ENCODE measurements around the gene NSRP1.
"Not testable (repeated sequence)": the region's sequence is repeated elsewhere in the genome, so short reads cannot be mapped to it uniquely, and the experiment has no call there.

Gene NSRP1

DNA sequence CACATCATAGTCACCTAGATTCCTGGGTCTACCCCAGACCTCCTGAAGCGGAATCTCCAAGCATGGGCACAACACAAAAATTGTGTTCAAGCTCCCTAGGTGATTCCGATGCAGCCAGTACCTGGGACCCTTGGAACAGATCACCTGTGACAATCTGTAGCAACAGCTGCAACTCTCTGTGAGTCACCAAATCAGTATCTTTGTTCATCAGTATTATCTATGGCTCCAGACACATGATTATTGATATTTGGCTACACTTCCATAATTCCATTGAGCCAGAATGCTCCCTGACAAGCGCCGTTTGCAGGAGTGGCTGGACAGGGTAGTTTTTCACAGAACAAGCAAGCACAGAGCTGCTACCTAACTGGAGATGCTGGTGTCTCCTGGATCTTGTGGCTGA is 102.7 kb downstream of the NSRP1 start:
- Mint-ChIP-seq H3K27ac (no peak overlapping the region), H3K27me3 (no peaks in the 10 kb centered on the region), H3K36me3 (no peaks in the 10 kb centered on the region), H3K4me3 (no peak overlapping the region), H3K4me1 (no peaks in the 10 kb centered on the region), H3K9me3 (no peaks in the 10 kb centered on the region)

DNA sequence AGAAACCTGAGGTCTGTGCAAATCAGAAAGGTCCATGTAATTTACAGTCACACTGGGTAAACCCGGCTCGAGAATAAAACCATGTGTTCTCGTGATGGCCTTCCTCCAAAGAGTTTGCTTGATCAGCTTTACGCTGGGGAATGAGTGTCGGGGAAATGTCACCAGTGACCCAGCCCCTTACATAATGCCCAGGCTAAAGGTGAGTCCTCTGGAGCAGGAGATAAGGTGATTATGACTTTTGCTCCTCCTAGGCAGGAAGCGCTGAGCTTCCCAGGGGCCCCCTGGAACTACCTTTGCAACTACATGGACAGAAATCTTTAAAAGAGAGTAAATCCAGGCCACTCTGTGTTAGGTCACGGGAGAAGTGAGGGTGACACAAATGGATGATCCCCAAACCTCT is 103.2 kb downstream of the NSRP1 start:
- Mint-ChIP-seq H3K27me3 (no peaks in the 10 kb centered on the region), H3K4me1 (no peaks in the 10 kb centered on the region), H3K9me3 (no peaks in the 10 kb centered on the region), H3K36me3 (no peaks in the 10 kb centered on the region), H3K27ac (no peak overlapping the region), H3K4me3 (no peak overlapping the region)

DNA sequence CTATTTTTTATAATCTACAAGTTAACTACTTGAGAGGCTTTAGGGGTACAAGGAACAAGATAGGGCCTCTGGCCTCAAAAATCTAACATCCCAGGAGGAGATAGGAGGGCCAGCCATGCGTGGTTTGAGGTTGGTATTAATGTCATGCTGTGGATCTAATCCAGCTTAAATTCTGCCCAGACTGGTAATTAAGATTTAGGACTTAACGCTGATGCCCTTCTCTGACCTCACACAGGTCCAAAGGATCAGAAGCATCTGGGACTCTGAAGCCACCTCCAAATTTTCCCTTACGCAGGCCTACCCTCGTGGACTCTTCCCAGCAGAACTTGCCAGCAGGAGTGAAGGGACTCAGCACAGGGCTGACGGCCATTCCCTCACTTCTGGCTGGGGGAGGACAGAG is 103.8 kb downstream of the NSRP1 start:
- Mint-ChIP-seq H3K9me3 (no peaks in the 10 kb centered on the region), H3K27me3 (no peaks in the 10 kb centered on the region), H3K27ac (no peak overlapping the region), H3K4me1 (no peaks in the 10 kb centered on the region), H3K36me3 (no peaks in the 10 kb centered on the region), H3K4me3 (no peak overlapping the region)

DNA sequence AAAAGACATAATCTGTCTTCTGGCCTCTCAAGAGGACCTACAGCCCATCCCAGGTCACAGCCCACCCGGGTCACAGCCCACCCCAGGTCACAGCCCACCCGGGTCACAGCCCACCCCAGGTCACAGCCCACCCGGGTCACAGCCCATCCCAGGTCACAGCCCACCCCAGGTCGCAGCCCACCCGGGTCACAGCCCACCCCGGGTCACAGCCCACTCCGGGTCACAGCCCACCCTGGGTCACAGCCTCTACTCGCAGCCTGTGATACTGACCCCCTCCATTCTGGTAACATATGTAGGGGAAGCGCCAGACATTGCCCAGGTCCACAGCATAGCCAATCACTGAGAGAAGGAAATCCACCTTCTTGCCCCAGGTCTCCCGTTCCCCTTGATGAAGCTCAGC is 104.7 kb downstream of the NSRP1 start:
- Mint-ChIP-seq H3K27ac (no peak overlapping the region), H3K4me3 (no peak overlapping the region), H3K4me1 (no peaks in the 10 kb centered on the region), H3K9me3 (no peaks in the 10 kb centered on the region), H3K27me3 (no peaks in the 10 kb centered on the region), H3K36me3 (no peaks in the 10 kb centered on the region)

DNA sequence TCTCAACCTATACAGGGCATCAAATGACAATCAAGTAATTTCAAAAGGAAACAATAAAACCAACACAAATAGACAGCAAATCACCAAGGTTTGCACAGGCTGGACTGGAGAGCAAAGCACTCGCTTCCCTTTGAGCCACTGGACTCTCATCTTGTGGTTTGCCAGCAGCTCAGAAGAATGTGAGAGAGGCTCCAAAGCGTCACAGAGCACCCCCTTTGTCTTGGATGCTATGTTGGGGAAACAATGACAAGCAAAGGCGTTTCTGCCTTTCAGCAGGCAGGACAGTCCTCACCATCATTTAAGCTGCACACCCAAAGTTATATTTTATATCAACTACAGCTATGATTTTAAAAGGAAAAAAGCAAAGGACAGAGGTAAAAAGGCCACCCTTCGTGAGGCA is 105.6 kb downstream of the NSRP1 start:
- H3K27me3 Mint-ChIP-seq = no peaks in the 10 kb centered on the region
- no peak overlapping the region for H3K27ac Mint-ChIP-seq
- H3K9me3 Mint-ChIP-seq = no peaks in the 10 kb centered on the region
- no peaks in the 10 kb centered on the region for H3K4me1 Mint-ChIP-seq
- H3K36me3 Mint-ChIP-seq = no peaks in the 10 kb centered on the region
- no peak overlapping the region for H3K4me3 Mint-ChIP-seq

DNA sequence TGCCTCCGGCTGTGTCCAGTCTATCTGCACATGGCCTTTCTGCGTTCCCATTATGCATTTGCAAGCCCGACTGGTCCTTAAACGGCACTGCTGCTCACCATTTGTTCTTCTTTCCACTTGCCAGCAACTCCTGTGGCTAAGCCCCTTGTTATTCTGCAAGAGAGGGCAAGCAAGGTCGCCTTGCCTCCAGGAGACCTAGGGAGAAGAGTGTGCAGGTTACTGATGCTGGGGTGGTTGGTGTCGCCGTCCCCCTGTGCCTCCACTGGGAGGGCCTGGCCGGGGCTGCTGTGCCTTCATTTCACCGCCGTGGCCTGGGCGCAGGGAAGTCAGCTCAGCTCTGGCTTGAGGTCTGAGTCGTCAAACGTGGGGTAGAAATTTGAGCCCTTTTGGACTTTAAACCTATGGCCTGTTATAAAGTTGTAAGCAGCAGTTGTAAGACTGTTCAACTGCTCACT is 106.1 kb downstream of the NSRP1 start:
- Mint-ChIP-seq H3K27ac (no peak overlapping the region), H3K4me3 (no peak overlapping the region), H3K4me1 (no peaks in the 10 kb centered on the region), H3K36me3 (no peaks in the 10 kb centered on the region), H3K27me3 (no peaks in the 10 kb centered on the region), H3K9me3 (no peaks in the 10 kb centered on the region)

DNA sequence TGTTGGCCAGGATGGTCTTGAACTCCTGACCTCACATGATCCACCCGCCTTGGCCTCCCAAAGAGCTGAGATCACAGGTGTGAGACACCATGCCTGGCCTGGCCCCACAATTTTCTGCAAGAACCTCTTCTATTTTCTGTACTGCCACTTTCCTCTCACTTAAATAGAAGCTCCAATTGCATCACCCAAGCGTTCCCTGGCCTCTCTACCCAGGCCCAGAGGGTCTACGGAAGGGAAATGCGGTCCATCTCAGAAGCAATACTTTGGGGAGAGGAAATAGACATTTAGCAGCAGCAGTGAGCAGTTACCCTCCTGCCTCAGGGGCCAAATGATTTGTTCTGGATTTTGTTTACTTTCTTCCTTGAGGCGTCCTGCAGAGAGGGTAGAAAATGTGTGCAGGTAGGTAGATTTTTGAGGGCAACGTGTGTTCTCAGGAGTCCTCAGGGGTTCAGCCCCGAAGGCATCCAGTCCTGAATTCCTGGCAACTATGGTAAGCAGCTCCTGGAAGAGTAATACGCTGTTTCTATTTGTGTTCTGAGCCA is 107.9 kb downstream of the NSRP1 start:
- H3K27me3 Mint-ChIP-seq = no peaks in the 10 kb centered on the region
- H3K27ac Mint-ChIP-seq = no peak overlapping the region
- H3K4me1 Mint-ChIP-seq = no peaks in the 10 kb centered on the region
- H3K4me3 Mint-ChIP-seq = no peak overlapping the region
- no peaks in the 10 kb centered on the region for H3K36me3 Mint-ChIP-seq
- no peaks in the 10 kb centered on the region for H3K9me3 Mint-ChIP-seq

DNA sequence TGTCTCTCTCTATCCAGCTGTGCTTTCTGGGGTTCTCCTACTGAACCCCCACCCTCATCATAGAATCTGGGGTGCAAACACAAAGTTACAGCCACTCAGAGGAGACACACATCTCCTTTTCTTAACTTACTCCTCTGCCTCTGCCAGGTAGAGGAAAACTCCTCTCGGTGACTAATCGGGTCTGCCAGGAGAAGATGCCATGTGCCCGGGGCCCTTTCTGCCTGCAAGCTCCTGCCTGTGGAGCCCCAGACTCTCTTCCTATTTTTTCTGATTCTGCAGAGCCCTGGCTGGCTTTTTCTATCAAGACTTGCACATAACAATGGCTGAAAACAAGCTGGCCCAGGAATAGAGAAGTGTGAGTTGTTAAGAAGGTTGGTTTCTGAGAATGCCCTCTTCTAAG is 108.5 kb downstream of the NSRP1 start:
- Mint-ChIP-seq H3K27me3 (no peaks in the 10 kb centered on the region), H3K27ac (no peak overlapping the region), H3K9me3 (no peaks in the 10 kb centered on the region), H3K4me3 (no peak overlapping the region), H3K4me1 (no peaks in the 10 kb centered on the region), H3K36me3 (no peaks in the 10 kb centered on the region)

DNA sequence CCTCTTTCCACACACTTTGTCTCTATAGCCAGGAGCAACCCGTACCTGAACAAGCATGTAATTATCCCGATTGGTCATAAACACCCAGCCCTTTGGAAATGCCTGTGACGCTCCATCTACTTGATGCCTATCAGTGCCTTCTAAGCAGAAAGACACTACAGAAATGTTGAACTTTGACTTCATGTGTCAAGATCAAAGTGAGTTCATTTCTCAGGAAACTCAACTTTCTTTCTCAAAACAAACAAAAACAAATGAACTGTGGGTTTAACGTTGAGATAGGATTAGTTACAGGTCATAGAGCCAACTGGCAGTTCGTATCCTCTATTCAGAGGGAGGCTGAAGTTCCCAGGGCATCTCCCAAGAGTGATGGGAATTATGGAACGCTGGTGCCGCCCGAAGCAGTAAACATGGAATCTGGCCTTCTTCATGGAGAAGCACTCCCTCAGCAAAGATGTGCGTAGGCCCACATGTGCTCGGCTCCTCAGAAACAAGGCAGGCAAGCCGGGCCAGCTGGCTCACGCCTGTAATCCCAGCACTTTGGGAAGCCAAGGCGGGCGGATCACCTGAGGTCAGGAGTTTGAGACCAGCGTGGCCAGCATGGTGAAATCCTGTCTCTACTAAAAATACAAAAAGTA is 109.4 kb downstream of the NSRP1 start:
- H3K9me3 Mint-ChIP-seq = no peaks in the 10 kb centered on the region
- H3K4me3 Mint-ChIP-seq = no peak overlapping the region
- peaks cover 3% of the 10 kb centered on the region for H3K27me3 Mint-ChIP-seq
- no peak overlapping the region for H3K27ac Mint-ChIP-seq
- H3K4me1 Mint-ChIP-seq = no peaks in the 10 kb centered on the region
- H3K36me3 Mint-ChIP-seq = no peaks in the 10 kb centered on the region

DNA sequence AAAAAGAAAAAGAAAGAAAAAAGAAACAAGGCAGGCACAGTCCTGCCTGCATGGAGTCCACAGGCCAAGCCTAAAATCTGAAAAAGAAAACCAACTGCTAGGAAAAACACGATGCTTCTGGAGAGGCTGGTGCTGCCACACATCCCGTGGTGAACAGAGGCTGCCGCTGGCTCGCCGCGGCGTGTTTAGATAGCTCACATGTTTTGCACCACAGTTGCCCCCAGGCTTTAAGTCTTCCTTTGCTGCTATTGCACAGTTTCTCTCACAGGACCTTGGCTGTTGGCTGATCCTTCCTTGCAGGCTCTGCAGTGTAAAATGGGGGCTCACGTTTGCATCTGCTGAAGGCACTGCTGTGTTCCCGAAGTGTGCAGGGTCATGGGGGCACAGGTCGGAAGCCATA is 110.3 kb downstream of the NSRP1 start:
- Mint-ChIP-seq H3K4me1 (no peaks in the 10 kb centered on the region), H3K36me3 (no peaks in the 10 kb centered on the region), H3K27ac (no peak overlapping the region), H3K4me3 (no peak overlapping the region), H3K9me3 (no peaks in the 10 kb centered on the region), H3K27me3 (peaks cover 4% of the 10 kb centered on the region)

DNA sequence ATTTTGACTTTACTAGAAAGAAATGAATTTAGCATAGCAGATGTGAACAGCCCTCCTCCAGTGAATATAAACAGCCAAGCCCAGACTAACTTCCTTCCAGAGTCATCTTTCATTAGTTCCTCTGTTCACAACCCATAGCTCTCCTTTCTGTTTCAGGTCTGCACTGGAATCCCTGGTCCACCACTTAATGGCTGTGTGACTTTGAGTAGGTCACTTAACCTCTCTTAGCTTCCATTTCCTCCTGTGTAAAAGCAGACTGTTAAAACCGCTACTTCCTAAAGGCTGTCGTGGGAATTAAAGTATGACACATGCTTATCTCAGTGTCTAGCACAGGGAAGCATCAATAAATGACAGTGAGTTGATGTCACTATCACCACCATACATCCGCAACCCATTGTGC is 111.4 kb downstream of the NSRP1 start:
- peaks cover 8% of the 10 kb centered on the region for H3K27me3 Mint-ChIP-seq

DNA sequence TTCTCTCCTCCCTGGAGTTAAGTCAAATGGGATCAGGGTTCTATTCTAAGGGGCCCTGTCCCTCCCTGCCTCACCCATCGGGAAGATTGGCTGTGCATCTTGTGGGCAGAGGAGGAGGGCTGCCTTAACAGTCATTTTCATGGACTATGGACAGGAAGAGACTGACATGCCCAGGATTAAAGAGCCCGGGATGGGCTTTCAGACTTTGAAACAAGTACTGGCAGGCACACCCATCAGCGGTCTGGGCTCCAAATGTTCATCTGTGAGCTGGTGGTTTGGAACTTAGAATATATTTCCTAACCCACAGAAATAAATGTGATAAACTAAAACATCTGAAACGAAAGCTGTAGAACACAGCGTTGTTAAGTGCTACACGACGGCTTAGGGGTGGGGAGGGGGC is 112.4 kb downstream of the NSRP1 start:
- Mint-ChIP-seq H3K4me3 (no peak overlapping the region), H3K9me3 (no peaks in the 10 kb centered on the region), H3K27ac (no peak overlapping the region), H3K27me3 (peaks cover 14% of the 10 kb centered on the region), H3K36me3 (no peaks in the 10 kb centered on the region), H3K4me1 (no peaks in the 10 kb centered on the region)

More for the DNA sequence above, 111.4 kb downstream of the NSRP1 start:
- H3K36me3 Mint-ChIP-seq = no peaks in the 10 kb centered on the region
- H3K9me3 Mint-ChIP-seq = no peaks in the 10 kb centered on the region
- H3K27ac Mint-ChIP-seq = no peak overlapping the region
- H3K4me3 Mint-ChIP-seq = no peak overlapping the region
- H3K4me1 Mint-ChIP-seq = no peaks in the 10 kb centered on the region

DNA sequence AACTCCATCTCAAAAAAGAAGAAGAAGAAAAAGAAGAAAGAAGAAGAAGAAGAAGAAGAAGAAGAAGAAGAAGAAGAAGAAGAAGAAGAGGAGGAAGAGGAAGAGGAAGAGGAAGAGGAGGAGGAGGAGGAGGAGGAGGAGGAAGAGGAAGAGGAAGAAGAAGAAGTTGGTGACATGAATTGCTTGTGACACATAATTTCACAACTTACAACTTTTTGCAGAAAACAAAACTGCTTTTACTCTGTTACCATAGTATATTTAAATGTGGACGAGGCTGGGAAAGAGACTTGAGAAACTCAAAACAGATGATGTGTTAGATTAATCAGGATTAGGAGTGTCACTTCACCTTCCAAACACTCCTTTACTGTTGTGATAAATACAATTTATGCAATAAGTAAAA is 113.4 kb downstream of the NSRP1 start:
- H3K36me3 Mint-ChIP-seq, H3K4me3 Mint-ChIP-seq, H3K9me3 Mint-ChIP-seq, H3K4me1 Mint-ChIP-seq, H3K27ac Mint-ChIP-seq: not testable (repeated sequence)
- peaks cover 22% of the 10 kb centered on the region for H3K27me3 Mint-ChIP-seq

DNA sequence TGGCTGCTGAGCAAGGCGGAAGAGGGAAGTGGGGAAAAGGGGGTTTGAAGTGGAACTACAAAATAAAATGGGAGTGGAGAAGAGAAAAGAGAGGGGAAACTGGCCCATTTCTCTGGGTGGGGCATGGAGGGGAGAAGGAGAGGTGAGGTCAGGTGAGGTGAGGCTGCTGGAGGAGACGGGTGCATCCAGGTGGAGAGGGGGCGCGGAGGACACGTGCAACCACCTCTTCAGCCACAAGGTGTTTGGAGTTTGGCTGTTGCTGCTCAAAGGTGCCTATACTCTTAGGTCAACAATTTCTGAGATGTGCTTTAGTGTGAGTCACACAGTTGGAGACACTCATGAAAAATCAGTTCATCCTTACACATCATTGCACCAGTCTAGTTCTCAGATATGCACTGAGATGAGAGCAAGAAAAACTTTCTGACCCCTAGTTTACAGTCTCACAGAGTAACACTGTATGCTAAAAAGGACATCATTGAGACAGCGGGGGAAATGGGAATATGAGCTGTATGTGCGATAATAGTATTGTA is 114.0 kb downstream of the NSRP1 start:
- H3K4me3 Mint-ChIP-seq = no peak overlapping the region
- H3K9me3 Mint-ChIP-seq = no peaks in the 10 kb centered on the region
- no peak overlapping the region for H3K27ac Mint-ChIP-seq
- peaks cover 4% of the 10 kb centered on the region for H3K4me1 Mint-ChIP-seq
- peaks cover 23% of the 10 kb centered on the region for H3K27me3 Mint-ChIP-seq
- H3K36me3 Mint-ChIP-seq = no peaks in the 10 kb centered on the region

DNA sequence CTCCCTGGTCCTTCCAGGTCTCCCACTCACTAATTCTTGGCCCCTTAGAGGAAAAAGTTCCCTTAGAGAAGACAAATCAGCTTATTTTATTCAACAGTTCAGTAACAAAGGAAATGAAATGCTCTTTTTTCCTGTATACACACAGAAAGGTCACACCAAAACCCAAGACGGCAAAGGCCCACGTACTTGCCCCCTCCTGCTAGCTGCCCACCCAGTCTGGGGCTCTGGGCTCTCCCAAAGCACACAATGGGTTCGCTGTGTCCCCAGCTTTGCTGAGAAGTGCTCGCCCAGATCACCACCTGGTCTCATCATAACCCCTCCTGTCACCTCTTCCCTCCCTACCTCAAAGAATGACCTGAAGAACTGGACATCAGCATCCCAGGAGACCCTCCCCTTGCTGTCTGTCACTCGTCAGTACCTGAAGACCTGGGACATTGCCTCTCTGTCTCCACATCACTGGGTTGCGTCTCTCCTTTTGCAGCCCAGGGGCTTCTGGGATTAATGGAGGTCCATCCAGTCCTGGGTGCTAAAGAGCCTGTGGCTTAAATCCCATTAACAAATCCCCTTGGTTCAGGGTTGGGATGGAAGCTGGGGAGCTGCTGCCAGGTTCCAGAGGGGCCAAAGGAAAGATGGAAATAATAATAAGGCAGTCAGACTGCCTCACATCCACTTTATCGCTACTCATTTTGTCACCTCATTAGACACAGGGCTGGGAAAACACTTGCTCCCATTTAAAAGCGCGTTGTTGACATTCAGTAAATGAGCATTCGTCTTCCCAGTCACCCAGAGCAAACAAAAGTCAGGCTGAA is 115.6 kb downstream of the NSRP1 start:
- peaks cover 13% of the 10 kb centered on the region for H3K4me1 Mint-ChIP-seq
- H3K4me3 Mint-ChIP-seq = no peak overlapping the region

DNA sequence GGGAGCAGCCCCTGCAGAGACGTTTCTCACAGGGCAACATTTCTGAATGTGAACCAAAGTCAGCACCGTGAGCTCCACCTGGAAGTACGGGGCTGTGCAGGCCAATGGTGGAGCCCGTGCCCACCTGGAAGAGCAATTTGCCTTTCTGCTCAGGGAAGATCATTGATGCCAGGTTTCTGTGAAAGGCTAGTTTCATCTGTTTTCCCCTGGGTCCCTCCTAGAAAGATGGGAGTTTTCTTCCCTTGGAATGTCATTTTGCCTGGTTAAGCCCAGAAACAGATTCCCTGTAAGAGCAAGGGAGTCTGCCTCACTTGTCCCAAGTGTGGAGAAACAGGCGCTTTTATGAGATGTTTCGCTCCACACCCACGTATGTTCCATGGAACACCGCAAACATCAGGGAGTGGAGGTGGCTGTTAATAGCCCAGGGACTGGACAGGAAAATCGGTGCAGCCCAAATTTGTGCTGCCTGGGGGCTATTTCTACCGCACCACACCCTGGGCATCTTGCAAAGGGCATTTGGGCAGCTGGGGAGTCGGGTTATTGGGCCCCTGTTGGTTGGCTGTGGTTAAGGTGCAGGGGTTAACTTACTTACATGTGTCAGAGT is 116.3 kb downstream of the NSRP1 start:
- Mint-ChIP-seq H3K4me3 (no peak overlapping the region), H3K4me1 (peaks cover 13% of the 10 kb centered on the region), H3K27me3 (peaks cover 26% of the 10 kb centered on the region), H3K36me3 (no peaks in the 10 kb centered on the region), H3K27ac (no peak overlapping the region), H3K9me3 (no peaks in the 10 kb centered on the region)

More for the DNA sequence above, 115.6 kb downstream of the NSRP1 start:
- peaks cover 25% of the 10 kb centered on the region for H3K27me3 Mint-ChIP-seq
- H3K36me3 Mint-ChIP-seq = no peaks in the 10 kb centered on the region
- H3K9me3 Mint-ChIP-seq = no peaks in the 10 kb centered on the region
- H3K27ac Mint-ChIP-seq = no peak overlapping the region

All from activated naive CD4-positive, alpha-beta T cell treated with anti-CD3 and anti-CD28 coated beads, Interleukin-2, amount 50 U/mL, for 24 hours (primary cell).